Astrocyte of the spinal cord (primary cell): Measurements from ENCODE around the gene GRID2IP.
"Not testable (repeated sequence)": the region's sequence is repeated elsewhere in the genome, so short reads cannot be mapped to it uniquely, and the experiment has no call there.

Experiments
- DNase-seq: peaks from one replicate; pipeline ENCODE4 v3.0.0; 2011; ENCODE audit warnings: low read depth, low spot score
- H3K4me3 ChIP-seq: 2 replicates; pipeline ENCODE4 v1.5.1; 2011; ENCODE audit warnings: low read depth, mild to moderate bottlenecking, low read length, moderate library complexity
- CTCF ChIP-seq: IDR thresholded peaks from 2 replicates; pipeline ENCODE4 v1.5.1; 2012; ENCODE audit warnings: low read depth, mild to moderate bottlenecking, low read length, inconsistent platforms
- in situ Hi-C: cut with HindIII; loops from 2 replicates; pipeline ENCODE4 v1.10.0; 2017; ENCODE audit warnings: low sequenced_read_pairs

The GRID2IP gene

GRCh38 chr7:6479067-6479466 lies 72.2 kb downstream of the GRID2IP start:
- TF ChIP-seq CTCF: no peak
- no peak for DNase-seq
- in situ Hi-C loops: no loop called here
- no peak overlapping the region for H3K4me3 ChIP-seq

GRCh38 chr7:6478186-6478585 lies 73.1 kb downstream of the GRID2IP start:
- no peak for DNase-seq
- no peak overlapping the region for H3K4me3 ChIP-seq
- no peak for TF ChIP-seq CTCF
- in situ Hi-C loops: no loop called here

GRCh38 chr7:6477318-6477660 lies 74.0 kb downstream of the GRID2IP start:
- no peak overlapping the region for H3K4me3 ChIP-seq
- in situ Hi-C loops: no loop called here
- TF ChIP-seq CTCF: no peak
- DNase-seq: no peak

- H3K4me3 ChIP-seq: no peak overlapping the region
- no peak for DNase-seq
- in situ Hi-C loops: no loop called here
- no peak for TF ChIP-seq CTCF
Observed at GRCh38 chr7:6476596-6477317, 74.5 kb downstream of the GRID2IP start.

- no peak for TF ChIP-seq CTCF
- in situ Hi-C loops: no loop called here
- DNase-seq: no peak
- H3K4me3 ChIP-seq: no peak overlapping the region
Observed at GRCh38 chr7:6475433-6476186, 75.7 kb downstream of the GRID2IP start.

- DNase-seq: no peak
- in situ Hi-C loops: no loop called here
- TF ChIP-seq CTCF: no peak
- H3K4me3 ChIP-seq: no peak overlapping the region
Observed at GRCh38 chr7:6465862-6466261, 85.4 kb downstream of the GRID2IP start.

GRCh38 chr7:6463609-6464008 lies 87.7 kb downstream of the GRID2IP start:
- H3K4me3 ChIP-seq, in situ Hi-C loops, DNase-seq: not testable (repeated sequence)
